Gastrocnemius medialis (tissue), 4 donors: ENCODE data around the gene GGT7.

Experiments
- CTCF ChIP-seq, 5 experiments: fragments of 450-650 bp in 3 of 5; fragments of 200-600 bp in 2 of 5; sonication (generic) in 2 of 5; IDR thresholded peaks in 4 of 5; conservative IDR thresholded peaks in 1 of 5; 1 replicate in 4 of 5; 2 replicates in 1 of 5; pipeline ENCODE4 v1.5.1; 2016 to 2019; ENCODE audit warnings: antibody characterized with exemption in 5 of 5, mild to moderate bottlenecking in 3 of 5, moderate library complexity in 3 of 5
- POLR2A ChIP-seq, 2 donors: fragments of 450-650 bp; IDR thresholded peaks; one replicate each; pipeline ENCODE4 v1.6.1; 2017; ENCODE audit warnings: antibody characterized with exemption in 2 of 2, mild to moderate bottlenecking in 2 of 2, moderate library complexity in 2 of 2

DNA sequence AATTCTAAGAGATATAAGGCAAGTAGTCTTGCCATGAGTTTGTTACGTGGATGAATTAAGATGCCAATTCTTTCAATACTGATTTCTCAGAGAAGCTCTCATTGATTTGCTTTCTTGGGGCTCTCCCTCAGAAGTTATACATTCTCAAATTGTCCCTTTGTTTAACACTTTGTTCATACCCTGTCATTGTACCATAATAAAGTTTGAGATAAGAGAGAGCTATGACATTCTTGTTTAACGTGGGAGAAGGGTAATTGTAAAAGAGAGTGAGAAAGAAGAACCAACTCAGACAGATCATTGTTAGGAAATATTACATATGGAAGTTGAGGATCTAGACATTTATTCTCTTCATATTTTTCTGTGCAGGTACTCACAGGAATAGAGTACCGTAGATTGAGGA, 22.8 kb upstream of the GGT7 start:
- TF ChIP-seq CTCF (IDR thresholded peaks at IDR 0.05 in 4 of 5, conservative IDR thresholded peaks at IDR 0.05 in 1 of 5) (no peak), POLR2A (IDR thresholded peaks at IDR 0.05) (no peak)
